Ishikawa (cell line): ENCODE measurements around the gene GASK1A.

ENCODE experiments used
- CEBPB ChIP-seq: IDR thresholded peaks from 2 replicates; pipeline ENCODE4 v1.6.1; 2012
- CREB1 ChIP-seq: IDR thresholded peaks from 2 replicates; pipeline ENCODE4 v1.6.1; 2012; ENCODE audit warnings: low read depth
- EGR1 ChIP-seq: IDR thresholded peaks from 2 replicates; pipeline ENCODE4 v1.6.1; 2012
- EP300 ChIP-seq: IDR thresholded peaks from 2 replicates; pipeline ENCODE4 v1.6.1; 2012; ENCODE audit warnings: borderline replicate concordance
- FOXM1 ChIP-seq: IDR thresholded peaks from 2 replicates; pipeline ENCODE4 v1.6.1; 2012; ENCODE audit warnings: low read depth, borderline replicate concordance
- NFIC ChIP-seq: IDR thresholded peaks from 2 replicates; pipeline ENCODE4 v1.6.1; 2012
- RAD21 ChIP-seq: IDR thresholded peaks from 2 replicates; pipeline ENCODE4 v1.6.1; 2012; ENCODE audit warnings: low read depth
- TAF1 ChIP-seq: IDR thresholded peaks from 2 replicates; pipeline ENCODE4 v1.6.1; 2012; ENCODE audit warnings: low read depth, mild to moderate bottlenecking
- TCF12 ChIP-seq: IDR thresholded peaks from 2 replicates; pipeline ENCODE4 v1.6.1; 2012; ENCODE audit warnings: low read depth
- TEAD4 ChIP-seq: IDR thresholded peaks from 2 replicates; pipeline ENCODE4 v1.6.1; 2012
- YY1 ChIP-seq: IDR thresholded peaks from 2 replicates; pipeline ENCODE4 v1.6.1; 2012; ENCODE audit warnings: low read depth
- ZBTB7A ChIP-seq: IDR thresholded peaks from 2 replicates; pipeline ENCODE4 v1.6.1; 2012; ENCODE audit warnings: low read depth
- TF ChIP-seq, protein P1 (sequence below): IDR thresholded peaks from 2 replicates; pipeline ENCODE4 v1.6.1; 2012
- TF ChIP-seq, protein P2 (sequence below): IDR thresholded peaks from 2 replicates; pipeline ENCODE4 v1.6.1; 2012
- TF ChIP-seq, protein P3 (sequence below): IDR thresholded peaks from 2 replicates; pipeline ENCODE4 v1.6.1; 2012; ENCODE audit warnings: low read depth, mild to moderate bottlenecking

The GASK1A gene

DNA sequence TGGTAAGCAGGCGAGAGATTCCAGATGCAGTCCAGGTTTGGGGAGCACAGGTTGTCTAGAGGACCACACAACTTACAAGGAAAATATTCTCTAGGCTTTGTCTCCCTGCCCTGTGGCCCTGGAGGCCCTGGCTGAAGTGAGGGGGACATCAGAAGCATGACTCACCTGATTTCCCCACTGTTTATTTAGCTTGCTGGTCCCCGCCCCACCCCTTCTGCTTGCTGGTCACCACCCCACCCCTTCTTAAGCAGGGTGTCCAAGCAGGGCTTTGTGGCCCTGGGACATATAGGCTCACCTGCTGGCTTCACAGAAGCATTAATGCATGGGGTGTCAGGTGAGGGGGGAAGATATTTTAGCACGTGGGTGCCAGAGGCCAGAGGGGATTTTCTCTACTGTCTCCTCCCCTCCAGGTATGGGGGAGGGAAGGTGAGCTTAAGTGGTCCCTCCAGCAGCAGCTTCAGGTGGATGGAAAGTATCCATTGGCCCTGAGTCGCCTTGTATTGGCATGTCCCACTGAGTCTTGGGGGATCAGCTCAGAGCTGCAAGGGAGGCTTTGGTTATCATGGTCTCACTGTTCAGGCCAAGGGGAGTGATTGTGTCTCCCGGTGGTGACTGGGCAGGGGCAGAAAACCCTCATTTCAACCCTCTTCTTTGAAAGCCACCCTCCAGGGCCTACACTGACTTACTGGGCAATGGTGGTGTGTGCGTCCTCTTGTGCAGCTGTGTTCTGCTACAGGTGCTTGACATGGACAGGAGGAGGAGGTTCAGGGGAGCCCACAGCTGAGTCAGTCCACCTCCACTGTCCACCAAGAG, 49.8 kb downstream of the GASK1A start:
- TF ChIP-seq, protein P1, sequence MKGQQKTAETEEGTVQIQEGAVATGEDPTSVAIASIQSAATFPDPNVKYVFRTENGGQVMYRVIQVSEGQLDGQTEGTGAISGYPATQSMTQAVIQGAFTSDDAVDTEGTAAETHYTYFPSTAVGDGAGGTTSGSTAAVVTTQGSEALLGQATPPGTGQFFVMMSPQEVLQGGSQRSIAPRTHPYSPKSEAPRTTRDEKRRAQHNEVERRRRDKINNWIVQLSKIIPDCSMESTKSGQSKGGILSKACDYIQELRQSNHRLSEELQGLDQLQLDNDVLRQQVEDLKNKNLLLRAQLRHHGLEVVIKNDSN, result no peak

DNA sequence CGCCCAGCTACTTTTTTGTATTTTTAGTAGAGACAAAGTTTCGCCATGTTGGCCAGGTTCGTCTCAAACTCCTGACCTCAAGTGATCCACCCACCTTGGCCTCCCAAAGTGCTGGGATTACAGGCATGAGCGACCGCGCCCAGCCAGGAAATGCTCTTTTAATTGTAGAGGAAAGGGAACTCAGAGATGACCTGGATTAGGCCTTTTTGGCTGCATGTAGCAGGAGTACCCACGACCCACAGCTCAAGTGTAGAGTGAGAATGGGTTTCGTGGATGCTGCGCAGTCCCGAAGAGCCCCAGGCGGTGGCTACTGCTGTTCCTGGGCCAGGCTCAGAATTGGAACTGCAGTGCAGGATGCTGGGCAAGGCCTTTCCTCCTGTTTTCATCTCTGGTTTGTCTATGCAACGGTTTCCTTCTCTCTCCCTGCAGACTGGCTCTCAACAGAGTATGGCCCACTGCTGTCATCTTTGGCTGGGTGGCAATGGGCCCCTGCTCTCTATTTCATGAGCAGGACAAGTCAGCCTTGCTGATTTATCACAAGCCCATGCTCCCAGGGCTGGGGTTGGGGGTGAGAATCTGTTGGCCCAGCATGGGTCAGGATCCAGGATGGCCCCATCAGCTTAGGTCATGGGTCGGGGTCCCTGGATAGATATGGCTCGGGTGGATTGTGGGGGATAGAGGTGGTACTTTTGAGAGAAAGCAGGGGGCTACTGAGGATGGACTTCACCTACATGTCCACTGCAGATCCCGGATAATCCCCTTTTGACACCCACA, 51.2 kb downstream of the GASK1A start:
- no peak for TF ChIP-seq NFIC
- no peak for TF ChIP-seq YY1
- no peak for TF ChIP-seq CEBPB
- TF ChIP-seq, protein P1, result no peak
- no peak for TF ChIP-seq EGR1
- no peak for TF ChIP-seq FOXM1
- TF ChIP-seq TEAD4, result no peak
- TF ChIP-seq ZBTB7A, result no peak
- TF ChIP-seq TAF1, result no peak
- no peak for TF ChIP-seq EP300

DNA sequence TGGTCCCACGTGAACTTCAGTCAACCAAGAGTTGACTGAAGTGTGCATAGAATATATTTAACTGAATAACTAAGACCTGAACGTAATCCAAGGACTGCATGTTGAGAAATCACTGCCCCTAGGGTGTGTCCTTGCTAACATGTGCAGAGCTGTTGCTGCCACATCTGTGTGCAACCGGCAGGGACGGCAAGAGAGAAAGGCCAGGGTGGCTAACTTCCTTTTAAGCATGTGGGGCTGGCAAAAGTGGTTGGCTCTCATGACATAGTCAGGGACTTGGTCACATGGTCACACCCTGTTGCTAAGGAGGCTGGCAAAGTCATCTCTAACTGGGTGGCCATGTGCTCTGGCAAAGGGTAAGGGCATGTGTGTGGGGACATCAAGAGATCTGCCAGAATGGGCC, 52.4 kb downstream of the GASK1A start:
- TF ChIP-seq, protein P1, result no peak
- no peak for TF ChIP-seq EP300
- no peak for TF ChIP-seq ZBTB7A
- no peak for TF ChIP-seq TAF1

DNA sequence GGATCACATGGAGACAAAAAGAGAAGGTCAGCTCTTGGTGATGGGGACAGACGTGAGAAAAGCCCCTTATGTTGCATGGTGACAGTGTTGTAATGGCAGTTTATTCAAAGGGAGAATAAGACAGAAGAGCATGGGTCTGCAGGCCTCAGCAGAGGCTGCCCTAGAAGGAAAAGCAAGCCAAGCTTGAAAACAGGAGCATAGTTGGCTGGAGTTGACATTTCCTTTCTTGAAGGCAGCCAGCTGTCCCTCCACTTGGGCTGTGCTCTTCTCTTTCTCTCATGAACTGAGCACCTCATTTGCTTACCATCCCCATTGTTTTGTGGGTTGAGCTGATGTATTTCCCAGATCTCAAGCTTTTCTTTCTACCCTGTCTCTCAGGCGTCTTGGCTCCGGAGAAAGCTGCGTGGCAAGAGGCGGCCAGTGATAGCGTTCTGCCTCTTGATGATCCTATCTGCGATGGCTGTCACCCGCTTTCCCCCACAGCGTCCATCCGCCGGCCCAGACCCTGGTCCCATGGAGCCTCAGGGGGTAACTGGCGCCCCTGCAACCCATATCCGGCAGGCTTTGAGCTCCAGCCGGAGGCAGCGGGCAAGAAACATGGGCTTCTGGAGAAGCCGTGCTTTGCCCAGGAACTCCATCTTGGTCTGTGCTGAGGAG, 52.9 kb downstream of the GASK1A start:
- TF ChIP-seq TAF1, result no peak
- TF ChIP-seq EGR1, result no peak
- no peak for TF ChIP-seq CEBPB
- TF ChIP-seq, protein P1, result no peak
- TF ChIP-seq, protein P2, sequence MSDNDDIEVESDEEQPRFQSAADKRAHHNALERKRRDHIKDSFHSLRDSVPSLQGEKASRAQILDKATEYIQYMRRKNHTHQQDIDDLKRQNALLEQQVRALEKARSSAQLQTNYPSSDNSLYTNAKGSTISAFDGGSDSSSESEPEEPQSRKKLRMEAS, result no peak
- TF ChIP-seq TEAD4, result no peak
- no peak for TF ChIP-seq CREB1
- TF ChIP-seq EP300, result no peak
- TF ChIP-seq FOXM1, result no peak
- no peak for TF ChIP-seq RAD21

DNA sequence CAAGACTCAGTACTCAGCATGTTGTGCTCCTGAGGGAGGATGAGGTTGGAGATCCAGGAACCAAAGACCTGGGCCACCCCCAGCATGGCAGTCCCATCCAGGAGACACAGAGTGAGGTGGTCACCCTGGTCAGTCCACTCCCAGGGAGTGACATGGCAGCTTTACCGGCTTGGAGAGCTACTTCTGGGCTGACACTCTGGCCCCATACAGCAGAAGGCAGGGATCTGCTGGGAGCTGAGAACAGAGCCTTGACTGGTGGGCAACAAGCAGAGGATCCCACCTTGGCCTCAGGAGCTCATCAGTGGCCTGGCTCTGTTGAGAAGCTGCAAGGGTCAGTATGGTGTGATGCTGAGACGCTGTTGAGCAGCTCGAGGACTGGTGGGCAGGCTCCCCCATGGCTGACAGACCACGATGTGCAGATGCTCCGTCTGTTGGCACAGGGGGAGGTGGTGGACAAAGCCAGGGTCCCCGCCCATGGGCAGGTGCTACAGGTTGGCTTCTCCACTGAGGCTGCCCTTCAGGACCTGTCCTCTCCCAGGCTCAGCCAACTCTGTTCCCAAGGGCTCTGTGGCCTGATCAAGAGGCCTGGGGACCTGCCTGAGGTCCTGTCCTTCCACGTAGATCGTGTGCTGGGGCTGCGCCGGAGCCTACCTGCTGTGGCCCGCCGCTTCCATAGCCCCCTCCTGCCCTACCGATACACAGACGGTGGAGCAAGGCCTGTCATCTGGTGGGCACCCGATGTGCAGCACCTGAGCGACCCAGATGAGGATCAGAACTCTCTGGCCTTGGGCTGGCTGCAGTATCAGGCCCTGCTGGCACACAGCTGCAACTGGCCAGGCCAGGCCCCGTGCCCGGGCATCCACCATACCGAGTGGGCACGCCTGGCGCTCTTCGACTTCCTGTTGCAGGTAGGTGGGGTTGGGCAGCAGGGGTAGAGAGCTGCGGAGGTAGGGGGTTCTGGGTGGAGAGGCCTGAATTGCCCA, 53.8 kb downstream of the GASK1A start:
- TF ChIP-seq NFIC (no peak), CREB1 (no peak), EP300 (no peak), CEBPB (no peak), TEAD4 (no peak), ZBTB7A (no peak), FOXM1 (no peak), TAF1 (no peak), RAD21 (no peak)
- TF ChIP-seq, protein P3, sequence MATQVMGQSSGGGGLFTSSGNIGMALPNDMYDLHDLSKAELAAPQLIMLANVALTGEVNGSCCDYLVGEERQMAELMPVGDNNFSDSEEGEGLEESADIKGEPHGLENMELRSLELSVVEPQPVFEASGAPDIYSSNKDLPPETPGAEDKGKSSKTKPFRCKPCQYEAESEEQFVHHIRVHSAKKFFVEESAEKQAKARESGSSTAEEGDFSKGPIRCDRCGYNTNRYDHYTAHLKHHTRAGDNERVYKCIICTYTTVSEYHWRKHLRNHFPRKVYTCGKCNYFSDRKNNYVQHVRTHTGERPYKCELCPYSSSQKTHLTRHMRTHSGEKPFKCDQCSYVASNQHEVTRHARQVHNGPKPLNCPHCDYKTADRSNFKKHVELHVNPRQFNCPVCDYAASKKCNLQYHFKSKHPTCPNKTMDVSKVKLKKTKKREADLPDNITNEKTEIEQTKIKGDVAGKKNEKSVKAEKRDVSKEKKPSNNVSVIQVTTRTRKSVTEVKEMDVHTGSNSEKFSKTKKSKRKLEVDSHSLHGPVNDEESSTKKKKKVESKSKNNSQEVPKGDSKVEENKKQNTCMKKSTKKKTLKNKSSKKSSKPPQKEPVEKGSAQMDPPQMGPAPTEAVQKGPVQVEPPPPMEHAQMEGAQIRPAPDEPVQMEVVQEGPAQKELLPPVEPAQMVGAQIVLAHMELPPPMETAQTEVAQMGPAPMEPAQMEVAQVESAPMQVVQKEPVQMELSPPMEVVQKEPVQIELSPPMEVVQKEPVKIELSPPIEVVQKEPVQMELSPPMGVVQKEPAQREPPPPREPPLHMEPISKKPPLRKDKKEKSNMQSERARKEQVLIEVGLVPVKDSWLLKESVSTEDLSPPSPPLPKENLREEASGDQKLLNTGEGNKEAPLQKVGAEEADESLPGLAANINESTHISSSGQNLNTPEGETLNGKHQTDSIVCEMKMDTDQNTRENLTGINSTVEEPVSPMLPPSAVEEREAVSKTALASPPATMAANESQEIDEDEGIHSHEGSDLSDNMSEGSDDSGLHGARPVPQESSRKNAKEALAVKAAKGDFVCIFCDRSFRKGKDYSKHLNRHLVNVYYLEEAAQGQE, result no peak
- TF ChIP-seq, protein P1, result no peak

DNA sequence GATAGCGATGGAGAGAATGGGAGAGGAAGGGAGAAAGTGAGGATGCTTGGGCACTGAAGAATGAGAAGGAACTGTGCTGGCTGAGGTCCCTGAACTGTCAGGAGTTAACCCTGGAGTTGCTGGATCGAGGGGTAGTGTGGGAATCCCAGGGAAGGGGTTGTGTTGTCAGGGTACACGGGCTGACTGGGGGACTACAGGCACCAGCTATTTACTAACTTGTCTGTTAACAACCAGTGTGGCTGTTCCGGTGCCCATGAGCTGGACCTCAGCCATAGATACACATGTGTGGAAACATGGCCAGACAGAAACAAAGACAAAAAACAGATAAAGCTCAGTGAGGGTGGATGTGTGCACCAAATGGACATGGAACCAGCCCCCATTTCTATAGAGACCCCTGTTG, 55.1 kb downstream of the GASK1A start:
- no peak for TF ChIP-seq EP300
- no peak for TF ChIP-seq EGR1
- TF ChIP-seq TCF12, result no peak
- TF ChIP-seq, protein P3, result no peak
- TF ChIP-seq, protein P2, result no peak
- no peak for TF ChIP-seq CREB1
- TF ChIP-seq, protein P1, result no peak
- no peak for TF ChIP-seq YY1
- no peak for TF ChIP-seq RAD21
- no peak for TF ChIP-seq CEBPB
- TF ChIP-seq TAF1, result no peak
- no peak for TF ChIP-seq ZBTB7A
- no peak for TF ChIP-seq TEAD4
- no peak for TF ChIP-seq NFIC
- TF ChIP-seq FOXM1, result no peak
